DND-41 (cell line): ENCODE measurements around the gene BRD9.
"Not testable (repeated sequence)": the region's sequence is repeated elsewhere in the genome, so short reads cannot be mapped to it uniquely, and the experiment has no call there.

Source experiments
- ATAC-seq: fragments of 200-7000 bp; cut with Tn5 transposase; 3 replicates; pipeline ENCODE4 v1.9.1; 2021; ENCODE audit warnings: low read depth; ENCODE audit not compliant: insufficient read depth
- DNase-seq: peaks from one replicate; pipeline ENCODE4 v3.0.0-alpha.2; 2020
- H2AFZ ChIP-seq: 2 replicates; pipeline ENCODE4 v1.6.0; 2012; ENCODE audit warnings: low read depth, low read length
- H3K27ac ChIP-seq: 2 replicates; pipeline ENCODE4 v1.5.1; 2012; ENCODE audit warnings: low read length, inconsistent platforms
- H3K27me3 ChIP-seq: fragments of 200-600 bp; sonication (generic); 2 replicates; pipeline ENCODE4 v1.6.0; 2012; ENCODE audit warnings: low read length, mild to moderate bottlenecking, inconsistent platforms; ENCODE audit not compliant: insufficient read depth, poor library complexity
- H3K36me3 ChIP-seq: 2 replicates; pipeline ENCODE4 v1.5.1; 2012; ENCODE audit warnings: low read length, inconsistent platforms; ENCODE audit not compliant: insufficient read depth
- H3K4me1 ChIP-seq: 2 replicates; pipeline ENCODE4 v1.5.1; 2012; ENCODE audit warnings: mild to moderate bottlenecking, low read length; ENCODE audit not compliant: insufficient read depth
- H3K4me2 ChIP-seq: 2 replicates; pipeline ENCODE4 v1.6.0; 2012; ENCODE audit warnings: mild to moderate bottlenecking, moderate library complexity, low read length, inconsistent platforms; ENCODE audit not compliant: insufficient read depth
- H3K4me3 ChIP-seq, 2 experiments: fragments of 200-600 bp in 1 of 2; shearing (Covaris generic) in 1 of 2; 2 replicates each; pipeline ENCODE4 v1.5.1; 2012 to 2016; ENCODE audit warnings: inconsistent platforms in 2 of 2, low read length in 2 of 2, mild to moderate bottlenecking in 2 of 2, low read depth in 1 of 2, moderate library complexity in 1 of 2
- H3K79me2 ChIP-seq: 2 replicates; pipeline ENCODE4 v1.6.0; 2012; ENCODE audit warnings: low read length, inconsistent platforms; ENCODE audit not compliant: insufficient read depth
- H3K9ac ChIP-seq: 2 replicates; pipeline ENCODE4 v1.6.0; 2012; ENCODE audit warnings: low read depth, mild to moderate bottlenecking, inconsistent platforms, low read length, moderate library complexity
- H3K9me3 ChIP-seq: 2 replicates; pipeline ENCODE4 v1.5.1; 2012; ENCODE audit warnings: low read length, moderate library complexity, mild to moderate bottlenecking, inconsistent platforms; ENCODE audit not compliant: insufficient read depth, severe bottlenecking
- H4K20me1 ChIP-seq: 2 replicates; pipeline ENCODE4 v1.6.0; 2012; ENCODE audit warnings: low read length; ENCODE audit not compliant: insufficient read depth
- CTCF ChIP-seq: IDR thresholded peaks from 2 replicates; pipeline ENCODE4 v1.5.1; 2012; ENCODE audit warnings: borderline replicate concordance, low read length, moderate library complexity, mild to moderate bottlenecking; ENCODE audit not compliant: poor library complexity, severe bottlenecking; ENCODE audit errors: extremely low read depth
- EZH2 ChIP-seq: IDR thresholded peaks from 3 replicates; pipeline ENCODE4 v1.6.1; 2012; ENCODE audit warnings: borderline replicate concordance, low read depth, mild to moderate bottlenecking, moderate library complexity, low read length, inconsistent platforms; ENCODE audit not compliant: severe bottlenecking

The BRD9 gene

GRCh38 chr5:931570-932145 is 39.1 kb upstream of the BRD9 start:
- Histone ChIP-seq H3K9me3 (no peaks in the 10 kb centered on the region), H3K9ac (no peak overlapping the region), H2AFZ (no peak overlapping the region), H3K4me3 (no peak overlapping the region), H3K27me3 (no peaks in the 10 kb centered on the region), H4K20me1 (no peaks in the 10 kb centered on the region), H3K4me1 (no peaks in the 10 kb centered on the region), H3K4me2 (no peak overlapping the region), H3K79me2 (no peaks in the 10 kb centered on the region), H3K36me3 (0 out of 2 replicates have a peak, but pooled peaks cover 3% of the 10 kb centered on the region), H3K27ac (no peak overlapping the region)
- TF ChIP-seq EZH2 (no peak), CTCF (no peak)
- ATAC-seq: no peak
- no peak for DNase-seq

- Histone ChIP-seq H2AFZ (no peak overlapping the region), H3K36me3 (0 out of 2 replicates have a peak, but pooled peaks cover 3% of the 10 kb centered on the region), H3K79me2 (no peaks in the 10 kb centered on the region), H3K4me3 (no peak overlapping the region), H3K4me1 (no peaks in the 10 kb centered on the region), H3K9me3 (no peaks in the 10 kb centered on the region), H3K27me3 (no peaks in the 10 kb centered on the region), H3K9ac (no peak overlapping the region), H4K20me1 (no peaks in the 10 kb centered on the region), H3K27ac (no peak overlapping the region), H3K4me2 (no peak overlapping the region)
- ATAC-seq (no peak), DNase-seq (no peak)
- TF ChIP-seq CTCF: no peak
- no peak for TF ChIP-seq EZH2
Measured at GRCh38 chr5:930866-931265, 38.3 kb upstream of the BRD9 start.

GRCh38 chr5:929596-929995 is 37.0 kb upstream of the BRD9 start:
- Histone ChIP-seq H3K27me3 (no peaks in the 10 kb centered on the region), H3K4me1 (no peaks in the 10 kb centered on the region), H3K9me3 (no peaks in the 10 kb centered on the region), H3K4me2 (no peak overlapping the region), H3K27ac (no peak overlapping the region), H4K20me1 (no peaks in the 10 kb centered on the region), H3K79me2 (no peaks in the 10 kb centered on the region), H2AFZ (no peak overlapping the region), H3K4me3 (no peak overlapping the region), H3K9ac (no peak overlapping the region), H3K36me3 (0 out of 2 replicates have a peak, but pooled peaks cover 3% of the 10 kb centered on the region)
- DNase-seq (no peak), ATAC-seq (no peak)
- TF ChIP-seq EZH2 (no peak), CTCF (no peak)

- not testable (repeated sequence) for H3K79me2 ChIP-seq, H3K9me3 ChIP-seq, H3K9ac ChIP-seq
Measured at GRCh38 chr5:929182-929581, 36.6 kb upstream of the BRD9 start.

More at GRCh38 chr5:929182-929581, 36.6 kb upstream of the BRD9 start:
- H2AFZ ChIP-seq, H3K4me3 ChIP-seq, H3K4me2 ChIP-seq, H3K4me1 ChIP-seq, DNase-seq, ATAC-seq, H4K20me1 ChIP-seq, H3K27ac ChIP-seq, H3K36me3 ChIP-seq, H3K27me3 ChIP-seq: not testable (repeated sequence)
